HFFc6 (cell line): Measurements from ENCODE around the gene ZNF341. TPM values are rescaled to one million over a fixed set of nuclear protein-coding genes. Genes with fewer than 3 reads are reported as not detected.
"Not testable (repeated sequence)": the region's sequence is repeated elsewhere in the genome, so short reads cannot be mapped to it uniquely, and the experiment has no call there.

Experiments used
- DNase-seq: peaks from one replicate; pipeline ENCODE4 v3.0.0-alpha.2; 2018
- H3K27ac Mint-ChIP-seq: 2 replicates; pipeline ENCODE4 v1.8.0; 2020; ENCODE audit warnings: mild to moderate bottlenecking, mixed read lengths
- H3K27me3 Mint-ChIP-seq: 2 replicates; pipeline ENCODE4 v1.8.0; 2021; ENCODE audit warnings: mild to moderate bottlenecking, moderate library complexity, mixed read lengths; ENCODE audit not compliant: insufficient read depth
- H3K36me3 Mint-ChIP-seq: 2 replicates; pipeline ENCODE4 v1.8.0; 2021; ENCODE audit warnings: low read depth, mixed read lengths
- H3K4me1 Mint-ChIP-seq: 2 replicates; pipeline ENCODE4 v1.8.0; 2020; ENCODE audit warnings: low read depth, mixed read lengths
- H3K4me3 Mint-ChIP-seq: 2 replicates; pipeline ENCODE4 v1.8.0; 2020; ENCODE audit warnings: mild to moderate bottlenecking, moderate library complexity, mixed read lengths
- H3K9me3 Mint-ChIP-seq: 2 replicates; pipeline ENCODE4 v1.8.0; 2020; ENCODE audit warnings: mild to moderate bottlenecking, mixed read lengths
- CTCF ChIP-seq: fragments of 200-600 bp; sonication (generic); IDR thresholded peaks from 2 replicates; pipeline ENCODE4 v1.5.0; 2021; ENCODE audit warnings: antibody characterized with exemption, mild to moderate bottlenecking
- total RNA-seq, 6 experiments: library from RNA; stranded (reverse); fragmentation: NEBNext Ultra II Directional; extraction: Animal tissue kit (Norgen Biotek cat#: 25700); gene quantifications; 2 replicates in 1 of 6; 3 replicates in 5 of 6; pipeline ENCODE4 v1.2.3, GENCODE V29; 2021

Gene ZNF341
- total RNA-seq, 6 experiments from 2014 or later: 3.2 to 4.1 (median 3.6) TPM

- Mint-ChIP-seq H3K36me3 (no peaks in the 10 kb centered on the region), H3K27ac (no peak overlapping the region)
- no peak for DNase-seq
Measured at GRCh38 chr20:33693289-33693688, 38.5 kb upstream of the ZNF341 start.

DNA sequence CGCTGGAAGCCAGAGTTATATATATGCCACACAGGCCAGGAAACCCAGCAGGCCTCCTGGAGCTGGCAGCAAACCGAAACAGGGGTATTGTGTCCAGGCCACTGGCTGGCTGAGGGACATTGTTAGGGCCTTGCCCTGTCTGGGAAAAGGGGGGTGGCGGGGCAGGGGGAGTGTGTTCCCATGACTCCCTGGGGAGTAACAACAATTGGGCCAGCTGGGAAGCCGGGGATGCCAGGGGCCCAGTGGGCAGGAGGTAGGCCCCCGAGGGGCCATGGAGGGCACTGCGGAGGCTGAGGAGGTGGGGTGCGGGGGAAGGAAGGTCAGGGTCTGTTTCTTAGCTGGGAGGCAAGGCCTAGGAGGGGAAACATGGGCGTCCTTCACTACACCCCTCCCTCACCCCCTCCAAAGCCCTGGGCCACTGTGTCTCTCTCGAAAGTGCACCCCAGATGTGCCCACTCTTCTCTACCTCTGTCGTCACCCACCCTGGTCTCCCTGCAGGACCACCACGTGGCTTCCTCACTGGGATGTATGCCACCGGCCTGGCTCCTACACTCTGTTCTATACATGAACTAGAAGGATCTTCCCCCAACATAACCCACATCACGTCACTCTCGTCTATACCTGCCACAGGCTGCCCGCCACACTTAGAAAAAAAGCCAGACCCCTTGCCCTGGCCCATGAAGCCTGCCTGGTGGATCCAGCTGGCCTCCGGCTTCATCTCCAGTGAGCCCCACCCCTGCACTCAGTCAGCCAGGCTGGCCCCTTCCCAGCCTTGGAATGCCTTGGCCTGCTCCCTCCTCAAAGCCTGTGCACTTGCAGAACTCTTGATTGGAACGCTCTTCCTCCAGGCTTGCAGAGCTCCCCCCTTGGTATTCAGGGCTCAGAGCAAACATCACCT lies 37.8 kb upstream of the ZNF341 start:
- Mint-ChIP-seq H3K4me1 (peaks cover 19% of the 10 kb centered on the region), H3K36me3 (no peaks in the 10 kb centered on the region), H3K4me3 (no peak overlapping the region), H3K9me3 (no peaks in the 10 kb centered on the region), H3K27me3 (no peaks in the 10 kb centered on the region; the same call in 1 of the 2 replicates), H3K27ac (no peak overlapping the region)
- no peak for TF ChIP-seq CTCF
- DNase-seq: no peak

More at GRCh38 chr20:33693289-33693688, 38.5 kb upstream of the ZNF341 start:
- Mint-ChIP-seq H3K4me3 (no peak overlapping the region), H3K9me3 (no peaks in the 10 kb centered on the region), H3K27me3 (no peaks in the 10 kb centered on the region; the same call in 1 of the 2 replicates), H3K4me1 (peaks cover 19% of the 10 kb centered on the region)
- TF ChIP-seq CTCF: no peak

DNA sequence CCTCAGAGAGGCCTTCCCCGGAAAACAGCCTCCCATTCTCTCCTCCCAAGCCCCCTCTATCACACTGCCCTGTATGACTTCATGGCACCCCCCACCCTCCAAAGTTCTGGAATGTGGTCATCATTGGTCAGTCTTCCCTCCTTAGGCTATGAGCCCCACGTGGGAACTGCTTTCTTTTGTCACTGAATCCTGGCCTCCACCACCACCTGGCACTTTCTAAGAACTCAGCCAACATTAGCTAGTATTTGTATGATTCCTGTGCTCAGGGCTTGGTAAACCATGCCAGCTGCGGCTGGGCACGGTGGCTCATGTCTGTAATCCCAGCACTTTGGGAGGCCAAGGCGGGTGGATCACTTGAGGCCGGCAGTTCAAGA lies 37.2 kb upstream of the ZNF341 start:
- Mint-ChIP-seq H3K27me3 (no peaks in the 10 kb centered on the region; the same call in 1 of the 2 replicates), H3K27ac (no peak overlapping the region), H3K9me3 (no peaks in the 10 kb centered on the region), H3K36me3 (no peaks in the 10 kb centered on the region), H3K4me1 (peaks cover 19% of the 10 kb centered on the region), H3K4me3 (no peak overlapping the region)
- no peak for DNase-seq
- TF ChIP-seq CTCF: no peak

GRCh38 chr20:33696448-33696847 lies 35.3 kb upstream of the ZNF341 start:
- Mint-ChIP-seq H3K27me3 (no peaks in the 10 kb centered on the region; the same call in 1 of the 2 replicates), H3K36me3 (no peaks in the 10 kb centered on the region), H3K4me3 (no peak overlapping the region; the same call in 1 of the 2 replicates), H3K4me1 (peaks cover 12% of the 10 kb centered on the region), H3K9me3 (no peaks in the 10 kb centered on the region), H3K27ac (no peak overlapping the region)
- no peak for TF ChIP-seq CTCF
- no peak for DNase-seq

- DNase-seq: peak; percentile 62
- no peak for TF ChIP-seq CTCF
- no peaks in the 10 kb centered on the region for H3K9me3 Mint-ChIP-seq
- H3K27me3 Mint-ChIP-seq: no peaks in the 10 kb centered on the region; the same call in 1 of the 2 replicates
- H3K4me1 Mint-ChIP-seq: peaks cover 12% of the 10 kb centered on the region
- H3K36me3 Mint-ChIP-seq: no peaks in the 10 kb centered on the region
- peak overlapping the region; percentile 57 for H3K27ac Mint-ChIP-seq
- peak overlapping the region; percentile 42; the same call in 1 of the 2 replicates for H3K4me3 Mint-ChIP-seq
Measured at GRCh38 chr20:33697129-33697528, 34.7 kb upstream of the ZNF341 start.

DNA sequence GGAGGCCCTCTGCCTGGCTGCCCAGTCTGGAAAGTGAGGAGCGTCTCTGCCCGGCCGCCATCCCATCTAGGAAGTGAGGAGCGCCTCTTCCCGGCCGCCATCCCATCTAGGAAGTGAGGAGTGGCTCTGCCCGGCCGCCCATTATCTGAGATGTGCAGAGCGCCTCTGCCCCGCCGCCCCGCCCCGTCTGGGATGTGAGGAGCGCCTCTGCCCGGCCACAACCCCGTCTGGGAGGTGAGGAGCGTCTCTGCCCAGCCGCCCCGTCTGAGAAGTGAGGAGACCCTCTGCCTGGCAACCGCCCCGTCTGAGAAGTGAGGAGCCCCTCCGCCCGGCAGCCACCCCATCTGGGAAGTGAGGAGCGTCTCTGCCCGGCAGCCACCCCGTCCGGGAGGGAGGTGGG lies 32.8 kb upstream of the ZNF341 start:
- H3K36me3 Mint-ChIP-seq, H3K4me3 Mint-ChIP-seq, DNase-seq, H3K27me3 Mint-ChIP-seq, H3K27ac Mint-ChIP-seq, H3K9me3 Mint-ChIP-seq: not testable (repeated sequence)
- H3K4me1 Mint-ChIP-seq: peaks cover 12% of the 10 kb centered on the region

DNA sequence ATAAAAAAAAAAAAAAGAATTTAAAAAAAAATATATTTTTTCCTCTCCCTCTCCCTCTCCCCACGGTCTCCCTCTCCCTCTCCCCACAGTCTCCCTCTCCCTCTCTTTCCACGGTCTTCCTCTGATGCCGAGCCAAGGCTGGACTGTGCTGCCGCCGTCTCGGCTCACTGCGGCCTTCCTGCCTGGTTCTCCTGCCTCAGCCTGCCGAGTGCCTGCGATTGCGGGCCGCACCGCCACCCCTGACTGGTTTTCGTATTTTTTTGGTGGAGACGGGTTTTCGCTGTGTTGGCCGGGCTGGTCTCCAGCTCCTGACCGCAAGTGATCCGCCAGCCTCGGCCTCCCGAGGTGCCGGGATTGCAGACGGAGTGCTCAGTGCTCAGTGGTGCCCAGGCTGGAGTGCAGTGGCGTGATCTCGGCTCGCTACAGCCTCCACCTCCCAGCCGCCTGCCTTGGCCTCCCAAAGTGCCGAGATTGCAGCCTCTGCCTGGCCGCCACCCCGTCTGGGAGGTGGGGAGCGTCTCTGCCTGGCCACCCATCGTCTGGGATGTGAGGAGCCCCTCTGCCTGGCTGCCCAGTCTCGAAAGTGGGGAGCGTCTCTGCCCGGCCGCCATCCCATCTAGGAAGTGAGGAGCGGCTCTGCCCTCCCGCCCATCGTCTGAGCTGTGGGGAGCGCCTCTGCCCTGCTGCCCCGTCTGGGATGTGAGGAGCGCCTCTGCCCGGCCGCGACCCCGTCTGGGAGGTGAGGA lies 30.9 kb upstream of the ZNF341 start:
- not testable (repeated sequence) for H3K36me3 Mint-ChIP-seq, DNase-seq, H3K27ac Mint-ChIP-seq, H3K9me3 Mint-ChIP-seq, H3K4me3 Mint-ChIP-seq, H3K27me3 Mint-ChIP-seq
- peaks cover 17% of the 10 kb centered on the region for H3K4me1 Mint-ChIP-seq
